GM19455 (cell line): ENCODE data around the gene ANKRD11.
"Not testable (repeated sequence)": the region's sequence is repeated elsewhere in the genome, so short reads cannot be mapped to it uniquely, and the experiment has no call there.

Source experiments
- ATAC-seq: cut with Tn5 transposase; IDR thresholded peaks from one replicate; pipeline ENCODE4 v1.9.1; 2021; ENCODE audit not compliant: unreplicated experiment

ANKRD11 gene

DNA sequence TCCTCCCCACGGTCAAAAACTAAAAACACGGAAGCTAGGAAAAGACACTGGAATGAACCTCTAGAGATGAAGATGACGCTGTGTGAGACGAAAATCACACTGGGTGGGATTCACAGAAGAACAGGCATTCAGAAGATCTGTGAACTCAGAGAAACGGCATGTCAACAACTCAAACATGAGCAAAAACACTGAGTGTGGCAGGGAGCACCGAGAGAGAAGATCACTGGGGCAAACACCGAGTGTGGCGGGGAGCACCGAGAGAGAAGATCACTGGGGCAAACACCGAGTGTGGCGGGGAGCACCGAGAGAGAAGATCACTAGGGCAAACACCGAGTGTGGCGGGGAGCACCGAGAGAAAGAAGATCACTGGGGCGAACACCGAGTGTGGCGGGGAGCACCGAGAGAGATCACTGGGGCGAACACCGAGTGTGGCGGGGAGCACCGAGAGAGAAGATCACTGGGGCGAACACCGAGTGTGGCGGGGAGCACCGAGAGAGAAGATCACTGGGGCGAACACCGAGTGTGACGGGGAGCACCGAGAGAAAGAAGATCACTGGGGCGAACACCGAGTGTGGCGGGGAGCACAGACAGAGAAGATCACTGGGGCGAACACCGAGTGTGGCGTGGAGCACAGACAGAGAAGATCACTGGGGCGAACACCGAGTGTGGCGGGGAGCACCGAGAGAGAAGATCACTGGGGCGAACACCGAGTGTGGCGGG is 100.7 kb downstream of the ANKRD11 start:
- not testable (repeated sequence) for ATAC-seq

DNA sequence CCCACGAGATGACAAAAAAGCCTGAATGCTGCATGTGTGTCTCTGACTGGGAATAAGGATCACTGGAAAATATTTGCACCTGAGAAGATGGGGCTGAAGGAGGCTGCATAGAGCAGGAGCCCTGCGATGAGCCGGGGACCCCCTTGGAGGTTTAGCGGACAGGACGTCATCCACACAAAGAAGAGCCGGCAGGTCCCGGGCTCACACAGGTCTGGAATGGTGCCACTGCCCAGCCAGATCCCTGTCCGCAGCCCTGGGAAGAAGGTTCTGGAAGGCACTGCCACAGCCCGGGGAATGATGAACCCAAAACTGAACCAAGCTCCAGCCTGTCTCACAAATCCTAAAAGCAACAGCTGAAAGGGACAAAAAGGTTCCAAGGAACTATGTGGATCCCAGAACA is 101.8 kb downstream of the ANKRD11 start:
- ATAC-seq: no peak

DNA sequence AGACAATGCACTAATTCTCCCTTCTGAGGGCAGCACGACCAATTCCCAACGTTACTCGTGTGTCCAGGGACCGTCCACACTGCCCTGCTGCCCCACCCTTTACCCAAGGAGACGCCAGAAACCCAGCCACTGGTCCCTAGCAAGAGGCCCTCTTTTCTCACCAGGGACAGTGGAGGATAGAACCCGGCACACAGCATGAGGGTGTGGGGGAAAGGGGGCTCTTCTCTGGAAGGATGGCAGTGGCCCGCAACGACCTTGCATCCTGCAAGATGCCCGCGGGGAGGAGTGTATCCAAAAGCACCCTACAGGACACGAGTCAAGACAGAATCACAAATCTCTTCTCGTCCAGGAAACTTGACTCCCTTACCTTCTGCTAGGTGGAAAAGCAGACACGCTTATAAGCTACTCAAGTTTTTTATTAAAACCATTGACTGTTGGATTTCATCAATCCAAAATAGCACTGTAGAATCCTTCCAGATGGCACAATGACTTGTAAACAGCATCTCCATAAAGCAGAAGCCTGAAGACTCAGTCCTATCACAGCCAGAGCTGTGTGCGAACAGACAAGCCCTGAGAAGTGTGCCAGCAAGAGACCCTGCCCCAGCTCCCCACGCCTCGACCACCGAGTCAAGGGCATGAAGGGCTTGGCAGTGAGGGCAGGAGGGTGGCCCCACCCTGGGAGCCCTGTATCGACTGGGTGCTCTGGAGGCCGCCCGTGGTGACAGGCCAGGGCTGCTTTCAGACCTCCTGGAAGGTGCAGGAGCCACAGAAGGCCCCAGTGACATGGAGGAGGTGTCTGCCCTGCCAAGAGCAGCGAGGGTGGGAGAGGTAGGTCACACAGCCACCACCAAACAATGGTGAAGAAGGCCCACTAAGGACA is 103.8 kb downstream of the ANKRD11 start:
- no peak for ATAC-seq

DNA sequence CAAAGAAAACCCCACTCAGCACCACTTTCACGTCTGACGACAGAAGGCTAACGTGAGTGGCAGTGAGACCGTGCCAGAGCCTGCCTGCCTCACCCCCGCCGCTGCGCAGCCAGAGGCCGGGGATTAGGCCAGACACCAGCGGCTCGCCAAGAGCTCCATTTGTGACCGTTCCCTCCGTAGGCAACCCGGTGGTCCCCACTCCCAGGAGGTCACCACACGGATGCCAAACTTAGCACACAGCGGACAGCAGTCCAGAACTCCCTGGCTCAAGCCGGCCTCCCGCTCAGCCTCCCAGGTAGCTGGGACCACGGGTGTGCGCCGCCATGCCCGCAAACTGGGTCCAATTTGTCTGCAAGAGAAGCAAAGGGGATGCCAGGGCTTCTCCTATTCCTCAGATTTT is 104.6 kb downstream of the ANKRD11 start:
- ATAC-seq: no peak

DNA sequence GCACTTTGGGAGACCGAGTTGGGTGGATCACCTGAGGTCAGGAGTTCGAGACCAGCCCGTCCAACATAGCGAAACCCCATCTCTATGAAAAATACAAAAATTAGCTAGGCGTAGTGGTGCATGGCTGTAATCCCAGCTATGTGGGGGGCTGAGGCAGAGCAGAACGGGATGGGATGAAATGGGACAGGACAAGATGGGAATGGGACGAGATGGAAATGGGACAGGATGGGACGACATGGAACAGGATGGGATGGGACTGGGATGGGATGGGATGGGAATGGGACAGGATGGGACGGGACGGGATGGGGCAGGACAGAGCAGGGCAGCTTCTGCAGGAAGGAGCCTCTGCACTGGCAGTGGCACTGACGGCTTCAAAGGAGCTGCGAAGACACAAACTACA is 106.1 kb downstream of the ANKRD11 start:
- ATAC-seq: no peak

- ATAC-seq: no peak
Observed at GRCh38 chr16:89383095-89384003, 107.0 kb downstream of the ANKRD11 start.

- ATAC-seq: not testable (repeated sequence)
Observed at GRCh38 chr16:89382555-89382954, 107.8 kb downstream of the ANKRD11 start.

GRCh38 chr16:89381788-89382187 is 108.6 kb downstream of the ANKRD11 start:
- no peak for ATAC-seq

DNA sequence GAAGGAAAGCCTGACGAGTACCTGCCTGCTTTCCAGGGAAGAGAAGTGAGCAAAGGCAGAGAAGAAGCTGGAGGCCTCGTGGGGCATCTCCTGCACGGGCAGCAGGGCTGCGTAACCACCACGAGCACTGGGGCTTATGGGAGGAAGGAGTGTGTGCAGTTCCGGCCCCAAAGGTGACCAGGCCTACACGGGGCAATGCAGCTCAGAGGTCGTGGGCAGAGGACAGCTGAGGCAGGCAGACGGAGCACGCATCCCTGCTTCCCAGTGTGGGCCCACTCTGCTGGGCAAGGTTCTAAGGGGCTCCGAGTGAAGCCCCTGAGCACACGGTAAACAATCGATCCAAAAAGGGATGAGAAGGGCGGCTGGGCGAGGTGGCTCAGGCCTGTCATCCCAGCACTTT is 109.7 kb downstream of the ANKRD11 start:
- ATAC-seq: no peak

DNA sequence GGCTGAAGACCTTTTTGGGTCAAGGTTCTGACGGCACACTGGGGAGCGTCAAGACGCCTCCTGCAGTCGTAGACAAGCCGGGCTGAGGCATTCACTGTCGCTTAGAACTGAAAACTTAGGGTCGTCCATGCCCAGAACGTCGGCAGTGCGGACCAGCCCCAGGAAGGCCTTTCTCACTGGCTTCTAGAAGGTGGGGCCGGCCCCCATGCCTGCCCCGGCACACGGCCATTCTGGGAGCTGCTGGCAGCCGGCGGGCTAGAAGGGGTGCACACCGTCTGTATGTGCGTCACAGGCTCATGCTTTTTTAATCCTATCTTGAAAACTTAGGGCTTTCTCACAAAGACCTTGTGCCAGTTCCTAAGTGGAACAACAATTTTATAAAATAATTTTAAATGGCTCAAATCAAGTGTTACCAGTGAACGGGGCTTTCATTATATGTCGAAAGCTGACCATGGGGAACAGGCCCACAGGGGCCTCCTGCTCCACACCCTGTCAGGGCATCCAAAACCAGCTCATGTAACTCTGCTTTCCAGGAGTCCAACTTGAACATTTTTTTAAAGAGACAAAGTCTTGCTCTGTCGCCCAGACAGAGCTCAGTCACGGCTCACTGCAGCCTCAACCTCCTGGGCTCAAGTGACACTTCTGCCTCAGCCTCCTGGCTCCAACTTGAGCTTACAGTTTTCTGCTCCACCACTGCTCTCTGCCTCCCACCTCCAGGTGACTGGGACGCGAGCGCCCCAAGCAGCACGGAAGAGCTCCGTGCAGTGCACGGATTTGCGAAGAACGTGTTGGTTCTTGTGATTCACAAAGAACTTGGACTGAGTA is 111.2 kb downstream of the ANKRD11 start:
- ATAC-seq: no peak

GRCh38 chr16:89377453-89377848 is 112.9 kb downstream of the ANKRD11 start:
- ATAC-seq: no peak

- ATAC-seq: no peak
Observed at GRCh38 chr16:89376812-89377452, 113.4 kb downstream of the ANKRD11 start.

DNA sequence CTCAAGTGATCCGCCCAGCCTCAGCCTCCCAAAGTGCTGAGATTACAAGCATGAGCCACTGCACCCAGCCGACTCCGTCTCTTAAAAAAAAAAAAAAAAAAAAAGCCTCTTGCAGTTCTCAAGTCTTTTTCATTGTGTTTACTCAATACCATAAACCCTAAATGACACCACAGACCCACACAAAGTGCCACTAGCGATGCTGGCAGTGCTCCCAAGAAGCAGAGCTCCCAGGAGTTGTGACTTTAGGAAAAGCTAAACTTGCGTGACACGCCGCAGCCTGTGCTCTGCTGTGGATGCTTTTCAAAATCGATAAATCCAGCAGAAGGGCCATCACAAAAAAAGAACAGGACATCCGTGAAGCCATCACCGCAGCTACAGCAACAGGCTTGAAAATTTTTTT is 114.7 kb downstream of the ANKRD11 start:
- no peak for ATAC-seq

DNA sequence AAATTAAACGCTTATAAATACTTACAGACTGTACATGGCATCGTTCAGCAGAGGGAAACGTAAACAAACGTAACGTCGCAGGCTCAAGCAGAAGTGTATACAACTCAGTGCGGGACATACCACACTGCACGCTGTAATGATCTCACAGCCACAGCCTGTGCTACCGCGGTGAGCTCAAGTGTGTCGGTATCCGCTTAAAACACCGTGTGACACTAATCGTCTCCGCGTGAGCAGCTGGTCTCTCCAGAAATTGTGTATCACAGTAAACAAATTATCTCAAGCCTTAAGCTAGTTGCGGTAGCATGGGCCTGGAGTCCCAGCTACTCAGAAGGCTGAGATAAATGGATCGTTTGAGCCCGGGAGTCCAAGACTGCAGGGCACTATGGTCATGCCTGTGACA is 115.3 kb downstream of the ANKRD11 start:
- ATAC-seq: no peak

GRCh38 chr16:89374393-89374960 is 115.9 kb downstream of the ANKRD11 start:
- ATAC-seq: no peak

- no peak for ATAC-seq
Observed at GRCh38 chr16:89373355-89374110, 116.8 kb downstream of the ANKRD11 start.

GRCh38 chr16:89371968-89372634 is 118.3 kb downstream of the ANKRD11 start:
- no peak for ATAC-seq

DNA sequence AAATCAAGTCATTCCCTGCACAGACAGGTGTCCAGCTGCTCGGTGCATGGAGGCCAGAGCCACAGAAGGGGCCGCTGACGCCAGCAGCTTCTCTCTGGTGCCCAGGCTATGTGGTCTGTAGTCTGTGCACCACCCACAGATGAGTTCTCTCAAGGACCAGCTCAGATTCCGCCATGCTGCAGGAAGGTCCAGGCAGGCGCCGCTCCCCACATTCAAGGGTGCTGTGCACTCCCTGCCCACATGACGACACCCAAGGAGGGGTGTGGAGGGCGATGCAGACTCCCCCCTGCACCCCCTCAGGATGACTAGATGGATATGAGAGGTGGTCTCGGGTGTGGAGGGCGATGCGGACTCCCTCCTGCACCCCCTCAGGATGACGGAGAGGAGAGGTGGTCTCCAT is 119.0 kb downstream of the ANKRD11 start:
- no peak for ATAC-seq
